Frontal cortex (tissue), 4 donors: Measurements from ENCODE around the gene PLXNA3. TPM values are rescaled to one million over a fixed set of nuclear protein-coding genes. Genes with fewer than 3 reads are reported as not detected.
"Not testable (repeated sequence)": the region's sequence is repeated elsewhere in the genome, so short reads cannot be mapped to it uniquely, and the experiment has no call there.

Experiments
- DNase-seq, 2 donors: peaks; one replicate each; pipeline ENCODE4 v3.0.0; 2012; ENCODE audit warnings: low spot score in 2 of 2
- FAIRE-seq: peaks from 2 replicates; lab custom pipeline; 2012; peaks lifted over from hg19 to GRCh38; lab: Jason Lieb, UNC
- total RNA-seq: library from RNA; depleted of rRNA; stranded (reverse); fragments of >200 nt; gene quantifications from one replicate; pipeline ENCODE4 v1.2.3, GENCODE V29; 2014
- donor health status: control.
- donor health status: control.
- donor health status: control.

PLXNA3 gene
- total RNA-seq, 1 donor from 2014 or later = 14.7 TPM

GRCh38 chrX:154489182-154489581, 31.1 kb downstream of the PLXNA3 start:
- DNase-seq = no peak

GRCh38 chrX:154490021-154490413, 31.9 kb downstream of the PLXNA3 start:
- DNase-seq (no peak), FAIRE-seq (no peak)

More at GRCh38 chrX:154489182-154489581, 31.1 kb downstream of the PLXNA3 start:
- FAIRE-seq = no peak

DNA sequence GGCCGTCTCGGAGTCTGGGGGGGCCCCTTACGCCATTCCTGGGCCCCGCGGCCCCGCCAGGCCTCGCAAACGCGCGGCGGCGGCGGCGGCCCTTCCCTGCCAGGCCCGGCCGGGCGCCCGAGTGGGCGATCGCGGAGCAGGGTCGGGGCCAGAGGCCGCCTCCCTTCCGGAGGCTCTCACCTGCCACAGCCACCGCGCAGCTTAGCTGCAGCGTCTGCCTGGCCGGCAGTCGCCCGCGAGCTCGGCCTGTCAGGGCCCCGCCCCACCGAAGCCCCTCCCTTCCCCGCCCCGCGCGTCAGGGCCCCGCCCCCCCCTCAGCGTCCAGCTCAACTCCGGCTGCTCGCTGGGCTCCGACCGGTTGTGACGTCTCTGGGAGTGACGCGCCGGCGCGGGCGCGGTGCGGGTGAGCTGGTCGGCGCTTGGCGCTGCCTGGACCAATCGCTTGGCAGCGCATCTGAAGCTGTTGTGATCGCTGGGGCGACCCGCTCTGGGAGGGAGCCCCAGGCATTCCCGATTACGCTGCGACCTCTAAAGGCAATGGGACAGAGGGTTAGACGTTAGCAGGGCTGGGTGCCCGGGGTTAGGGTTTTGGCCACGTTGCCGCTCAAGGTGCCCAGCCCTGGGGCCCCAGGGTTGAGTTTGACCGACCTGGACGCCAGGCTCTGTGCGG, 32.5 kb downstream of the PLXNA3 start, which contains the start of gene SLC10A3:
SLC10A3 (minus strand) TSS at position 216 of the 670 bp plus-strand sequence. CDS start 1,689 bp downstream, outside the sequence.
- FAIRE-seq = no peak
- DNase-seq = peak; percentile 91 to 93

GRCh38 chrX:154494715-154495114, 36.6 kb downstream of the PLXNA3 start:
- no peak for FAIRE-seq
- no peak for DNase-seq

DNA sequence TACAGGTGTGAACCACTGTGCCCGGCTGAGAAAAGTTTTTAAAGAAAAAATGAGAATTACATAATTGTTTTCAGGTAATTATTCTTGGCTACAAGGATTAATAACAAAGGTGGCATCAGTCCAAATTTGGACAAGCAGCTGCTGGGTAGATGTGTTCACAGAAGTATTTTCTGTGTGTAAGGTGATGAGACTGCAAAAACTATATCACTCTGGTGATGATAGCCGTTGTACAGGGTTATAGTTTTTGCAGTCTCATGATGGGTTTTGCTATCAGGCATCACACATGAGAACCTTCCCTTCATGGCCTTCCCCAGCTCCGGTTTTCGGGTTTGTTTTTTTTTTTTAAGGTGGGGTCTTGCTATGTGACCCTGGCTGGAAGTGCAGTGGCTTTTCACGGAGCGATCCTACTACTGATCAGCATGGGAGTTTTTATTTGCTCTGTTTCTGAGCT, 37.4 kb downstream of the PLXNA3 start:
- FAIRE-seq (no peak), DNase-seq (no peak)

DNA sequence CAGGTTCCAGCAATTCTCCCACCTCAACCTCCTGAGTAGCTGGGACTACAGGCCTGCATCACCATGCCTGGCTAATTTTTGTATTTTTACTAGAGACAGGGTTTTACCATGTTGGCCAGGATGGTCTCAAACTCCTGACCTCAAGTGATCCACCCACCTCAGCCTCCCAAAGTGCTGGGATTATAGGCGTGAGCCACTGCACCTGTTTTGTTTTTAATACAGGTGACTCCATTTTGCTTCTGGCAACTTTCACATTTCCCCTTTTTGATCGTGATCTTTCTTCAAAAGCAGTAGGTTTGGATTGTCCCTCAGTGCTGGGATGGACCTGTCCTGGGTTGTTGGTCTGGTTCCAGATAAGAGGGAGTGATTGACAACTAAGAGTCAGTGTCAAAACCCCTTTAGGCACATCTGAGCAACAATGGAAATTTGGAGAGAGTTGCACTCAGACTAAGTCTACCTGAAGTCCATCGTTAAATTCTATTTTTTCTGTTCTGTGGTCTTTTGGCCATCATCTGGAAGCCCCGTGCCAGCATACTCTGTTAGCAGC, 38.6 kb downstream of the PLXNA3 start:
- FAIRE-seq, DNase-seq: not testable (repeated sequence)

DNA sequence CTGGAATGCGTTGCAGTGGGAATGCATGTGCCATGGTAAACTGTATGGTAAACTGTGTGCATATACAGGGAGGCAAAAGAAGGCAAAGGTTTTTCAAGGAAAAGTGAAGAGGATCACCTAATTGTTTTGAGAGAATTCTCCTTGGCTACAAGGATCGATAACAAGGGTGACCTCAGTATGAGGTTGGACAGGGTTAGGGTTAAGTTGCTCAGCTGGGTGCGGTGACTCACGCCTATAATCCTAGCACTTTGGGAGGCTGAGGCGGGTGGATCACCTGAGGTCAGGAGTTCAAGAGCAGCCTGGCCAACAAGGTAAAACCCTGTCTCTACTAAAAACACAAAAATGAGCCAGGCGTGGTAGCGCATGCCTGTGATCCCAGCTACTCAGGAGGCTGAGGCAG, 43.3 kb downstream of the PLXNA3 start:
- DNase-seq, FAIRE-seq: not testable (repeated sequence)

DNA sequence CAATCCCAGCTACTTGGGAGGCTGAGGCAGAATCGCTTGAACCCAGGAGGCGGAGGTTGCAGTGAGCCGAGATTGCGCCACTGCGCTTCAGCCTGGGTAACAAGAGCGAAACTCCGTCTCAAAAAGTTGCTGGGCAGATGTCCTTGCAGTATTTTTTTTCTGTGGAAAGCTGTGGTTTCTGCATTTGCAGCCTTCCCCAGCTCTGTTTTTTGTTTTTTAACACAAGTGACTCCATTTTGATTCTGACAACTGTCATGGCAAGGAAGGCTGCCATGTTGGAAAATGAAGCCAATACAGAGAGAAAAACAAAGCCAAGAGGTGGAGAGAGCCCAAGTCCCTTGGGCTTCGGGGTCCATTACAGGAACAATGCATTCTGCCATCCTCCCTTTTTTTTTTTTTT, 44.0 kb downstream of the PLXNA3 start:
- FAIRE-seq (no peak), DNase-seq (no peak)

DNA sequence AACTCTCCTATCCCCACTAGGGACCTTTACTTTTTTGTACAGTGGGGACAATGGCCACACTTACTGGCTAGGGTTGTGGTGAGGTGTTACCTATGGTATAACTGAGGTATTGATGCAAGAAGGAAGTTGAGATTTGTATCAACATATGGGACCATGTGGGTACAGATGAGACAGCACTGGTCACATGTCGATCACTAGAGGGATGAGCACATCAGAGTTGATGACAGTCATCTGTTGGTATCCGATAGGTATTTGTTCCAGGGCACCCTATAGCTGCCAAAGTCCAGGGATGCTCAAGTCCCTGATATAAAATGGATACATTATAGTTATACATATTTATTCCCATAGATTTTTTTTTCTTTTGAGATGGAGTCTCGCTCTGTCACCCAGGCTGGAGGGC, 44.9 kb downstream of the PLXNA3 start:
- FAIRE-seq (no peak), DNase-seq (no peak)

DNA sequence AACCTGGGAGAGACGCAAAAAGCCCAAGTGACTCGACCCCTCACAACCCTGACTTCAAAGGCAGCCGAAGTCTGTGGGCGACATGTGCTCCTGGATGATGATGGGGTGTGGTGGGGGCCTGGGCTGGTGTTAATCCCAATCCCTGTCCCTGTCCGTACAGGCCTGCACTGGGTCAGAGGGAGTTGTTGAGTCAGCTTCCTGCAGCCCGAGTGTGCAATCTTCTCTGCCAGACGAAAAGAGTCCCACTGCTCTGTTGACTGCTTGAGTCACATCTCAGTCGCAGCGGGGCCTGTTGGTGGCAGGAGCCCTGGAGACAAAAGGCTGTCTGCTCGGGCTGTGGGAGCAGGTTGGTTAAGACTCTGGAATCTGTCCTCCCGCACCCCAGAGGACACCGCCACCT, 47.7 kb downstream of the PLXNA3 start:
- FAIRE-seq (no peak), DNase-seq (no peak)

DNA sequence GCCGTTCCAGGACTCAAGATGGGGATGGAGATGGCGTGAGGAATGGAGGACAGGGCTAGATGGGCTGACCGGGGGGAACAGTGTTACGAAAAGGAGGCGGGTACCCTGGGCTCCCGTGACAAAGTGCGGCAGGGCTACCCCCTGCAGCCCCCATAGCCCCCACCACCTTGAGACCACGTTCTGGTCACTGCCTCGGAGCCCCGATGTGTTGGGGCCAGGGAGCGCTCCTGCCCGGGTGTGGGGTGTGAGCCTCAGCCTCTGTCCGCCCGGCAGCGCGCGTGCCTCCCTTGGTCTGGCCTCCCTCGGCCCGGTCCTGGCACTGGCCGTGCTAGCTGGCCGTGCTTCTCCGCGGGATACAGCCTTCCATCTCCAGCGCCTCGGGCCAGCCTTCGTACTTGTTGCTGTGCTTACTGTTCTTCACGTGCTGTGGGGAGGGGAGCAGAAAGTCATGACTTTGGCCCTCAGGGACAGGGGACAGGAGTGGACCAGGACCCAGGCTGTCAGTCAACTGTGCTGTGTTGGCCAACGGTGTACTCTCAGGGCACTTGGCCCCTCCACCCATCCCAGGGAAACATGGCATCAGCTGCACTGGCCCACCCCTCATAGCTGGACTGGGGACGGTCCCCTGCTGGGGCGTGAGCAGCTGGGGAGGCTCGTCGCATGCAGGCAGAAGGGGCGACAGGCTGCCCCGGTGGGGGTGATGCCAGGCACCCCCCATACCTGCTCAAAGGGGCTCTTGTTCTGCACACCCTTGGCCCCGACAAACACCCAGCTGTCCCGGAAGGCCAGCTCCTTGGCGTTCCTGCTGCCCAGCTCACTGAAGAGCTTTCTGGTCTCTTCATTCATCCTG, 48.6 kb downstream of the PLXNA3 start:
- DNase-seq (no peak), FAIRE-seq (no peak)

DNA sequence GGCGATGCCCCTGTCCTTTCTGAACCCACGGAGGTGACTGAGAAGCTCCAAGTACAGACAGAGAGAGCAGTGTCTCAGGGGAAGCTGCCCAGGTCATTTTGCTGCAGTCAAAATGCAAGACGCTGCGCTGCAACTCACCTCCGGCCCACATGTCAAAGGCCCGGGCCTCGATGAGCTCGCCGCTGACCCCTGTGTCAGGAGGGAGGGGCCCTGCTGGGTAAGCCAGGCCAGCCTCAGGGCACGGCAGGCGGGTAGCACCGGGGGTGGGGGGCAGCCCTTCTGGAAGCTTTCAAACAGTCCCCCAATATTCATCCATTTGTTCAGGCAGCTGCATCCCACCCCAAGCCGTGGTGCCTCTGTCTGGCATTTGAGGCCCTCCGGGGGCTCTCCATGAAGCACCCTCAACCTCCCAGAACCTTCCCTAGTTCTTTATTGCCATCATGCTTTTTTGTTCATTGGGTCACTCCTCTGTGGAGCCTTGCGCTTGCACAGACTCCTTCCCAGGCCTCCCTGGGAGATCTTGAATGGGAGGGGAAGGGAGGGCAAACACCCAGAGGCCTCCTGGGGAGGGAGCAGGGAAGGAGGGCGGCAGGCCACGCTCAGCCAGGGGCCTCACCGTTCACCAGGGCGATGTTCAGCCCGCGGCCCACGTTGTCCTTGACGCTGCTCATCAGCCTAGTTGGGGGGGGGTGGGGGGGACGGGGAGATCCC, 49.7 kb downstream of the PLXNA3 start:
- FAIRE-seq (no peak), DNase-seq (no peak)

GRCh38 chrX:154508384-154508745, 50.3 kb downstream of the PLXNA3 start:
- DNase-seq = no peak

GRCh38 chrX:154509455-154509854, 51.4 kb downstream of the PLXNA3 start:
- no peak for FAIRE-seq

More at GRCh38 chrX:154508384-154508745, 50.3 kb downstream of the PLXNA3 start:
- FAIRE-seq = no peak

GRCh38 chrX:154511761-154512160, 53.7 kb downstream of the PLXNA3 start:
- FAIRE-seq = no peak
- DNase-seq = no peak

More at GRCh38 chrX:154509455-154509854, 51.4 kb downstream of the PLXNA3 start:
- DNase-seq = no peak

DNA sequence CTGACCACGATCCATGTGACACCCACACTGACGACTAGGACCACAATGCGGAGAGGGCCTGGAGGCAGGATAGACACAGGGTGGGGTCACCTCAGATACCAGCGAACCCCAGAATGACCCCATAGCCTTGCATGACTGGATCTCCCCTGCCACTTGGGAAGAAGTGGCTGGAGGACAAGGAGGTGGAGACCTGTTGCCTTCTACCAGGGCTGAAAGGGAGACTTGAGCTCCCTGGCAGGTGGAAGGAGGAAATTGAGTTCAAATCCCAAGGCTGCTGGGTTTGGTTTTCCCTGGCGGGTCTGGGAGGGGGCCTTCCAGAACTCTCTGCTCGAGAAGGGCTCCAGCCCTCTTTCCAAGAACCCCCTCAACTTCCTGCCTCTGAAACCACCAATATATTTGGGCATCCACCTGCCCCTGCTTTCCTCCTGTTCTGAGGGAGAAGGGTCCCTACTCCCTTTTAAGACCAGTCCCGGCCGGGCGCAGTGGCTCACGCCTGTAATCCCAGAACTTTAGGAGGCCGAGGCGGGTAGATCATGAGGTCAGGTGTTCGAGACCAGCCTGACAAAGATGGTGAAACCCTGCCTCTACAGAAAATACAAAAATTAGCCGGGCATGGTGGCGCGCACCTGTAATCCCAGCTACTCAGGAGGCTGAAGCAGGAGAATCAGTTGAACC, 54.9 kb downstream of the PLXNA3 start:
- FAIRE-seq = no peak

GRCh38 chrX:154513716-154514115, 55.6 kb downstream of the PLXNA3 start:
- FAIRE-seq = no peak
- DNase-seq = no peak

More for the DNA sequence above, 54.9 kb downstream of the PLXNA3 start:
- no peak for DNase-seq

GRCh38 chrX:154515090-154515965, 57.2 kb downstream of the PLXNA3 start:
- FAIRE-seq (no peak), DNase-seq (no peak)
